BLaER1 (cell line): ENCODE measurements around the gene TYMS.

Experiments used
- H3K27ac ChIP-seq: shearing (Covaris generic); formaldehyde crosslinking; 2 replicates; pipeline ENCODE4 v1.8.1; 2022
- H3K27me3 ChIP-seq: shearing (Covaris generic); formaldehyde crosslinking; 2 replicates; pipeline ENCODE4 v1.8.1; 2022
- H3K36me3 ChIP-seq: shearing (Covaris generic); formaldehyde crosslinking; 2 replicates; pipeline ENCODE4 v1.8.1; 2022
- H3K4me1 ChIP-seq: shearing (Covaris generic); formaldehyde crosslinking; 2 replicates; pipeline ENCODE4 v1.8.1; 2022
- H3K4me2 ChIP-seq: shearing (Covaris generic); formaldehyde crosslinking; 2 replicates; pipeline ENCODE4 v1.8.1; 2022
- H3K4me3 ChIP-seq: shearing (Covaris generic); formaldehyde crosslinking; 2 replicates; pipeline ENCODE4 v1.8.1; 2022
- H3K9ac ChIP-seq: shearing (Covaris generic); formaldehyde crosslinking; 2 replicates; pipeline ENCODE4 v1.8.1; 2022
- H3K9me3 ChIP-seq: shearing (Covaris generic); formaldehyde crosslinking; 2 replicates; pipeline ENCODE4 v1.8.1; 2022
- H4K20me1 ChIP-seq: shearing (Covaris generic); formaldehyde crosslinking; 2 replicates; pipeline ENCODE4 v1.8.1; 2022
- Cebpa-rat ChIP-seq: shearing (Covaris generic); IDR thresholded peaks from 2 replicates; pipeline ENCODE4 v1.8.1; 2022

TYMS gene

GRCh38 chr18:621291-622043 lies 36.0 kb upstream of the TYMS start:
- no peaks in the 10 kb centered on the region for H4K20me1 ChIP-seq
- no peaks in the 10 kb centered on the region for H3K36me3 ChIP-seq
- TF ChIP-seq Cebpa-rat, result no peak

GRCh38 chr18:622289-622688 lies 35.2 kb upstream of the TYMS start:
- Histone ChIP-seq H3K27me3 (no peaks in the 10 kb centered on the region), H4K20me1 (no peaks in the 10 kb centered on the region), H3K36me3 (no peaks in the 10 kb centered on the region), H3K9ac (no peak overlapping the region), H3K27ac (no peak overlapping the region), H3K9me3 (no peaks in the 10 kb centered on the region), H3K4me2 (no peak overlapping the region), H3K4me3 (no peak overlapping the region), H3K4me1 (peaks cover 5% of the 10 kb centered on the region; the same call in 1 of the 2 replicates)
- no peak for TF ChIP-seq Cebpa-rat

More at GRCh38 chr18:621291-622043, 36.0 kb upstream of the TYMS start:
- no peak overlapping the region for H3K4me2 ChIP-seq
- H3K4me3 ChIP-seq, result no peak overlapping the region
- no peaks in the 10 kb centered on the region for H3K9me3 ChIP-seq
- H3K4me1 ChIP-seq, result peaks cover 5% of the 10 kb centered on the region; the same call in 1 of the 2 replicates
- no peak overlapping the region for H3K9ac ChIP-seq
- no peaks in the 10 kb centered on the region for H3K27me3 ChIP-seq
- no peak overlapping the region for H3K27ac ChIP-seq

GRCh38 chr18:623761-624620 lies 33.5 kb upstream of the TYMS start:
- Histone ChIP-seq H3K9me3 (no peaks in the 10 kb centered on the region), H3K27ac (no peak overlapping the region), H3K4me2 (no peak overlapping the region), H4K20me1 (no peaks in the 10 kb centered on the region), H3K36me3 (no peaks in the 10 kb centered on the region), H3K4me1 (peaks cover 5% of the 10 kb centered on the region; the same call in 1 of the 2 replicates), H3K27me3 (no peaks in the 10 kb centered on the region), H3K4me3 (no peak overlapping the region), H3K9ac (no peak overlapping the region)
- TF ChIP-seq Cebpa-rat, result no peak

- Histone ChIP-seq H3K4me3 (no peak overlapping the region), H4K20me1 (no peaks in the 10 kb centered on the region), H3K27ac (no peak overlapping the region), H3K36me3 (no peaks in the 10 kb centered on the region), H3K9me3 (no peaks in the 10 kb centered on the region), H3K4me2 (no peak overlapping the region), H3K4me1 (no peaks in the 10 kb centered on the region), H3K27me3 (no peaks in the 10 kb centered on the region), H3K9ac (no peak overlapping the region)
- TF ChIP-seq Cebpa-rat, result no peak
These were observed 30.2 kb upstream of the TYMS start for GRCh38 chr18:627231-627630.

GRCh38 chr18:629269-630150 lies 27.9 kb upstream of the TYMS start:
- Histone ChIP-seq H3K27me3 (no peaks in the 10 kb centered on the region), H4K20me1 (no peaks in the 10 kb centered on the region), H3K4me1 (no peaks in the 10 kb centered on the region), H3K9ac (no peak overlapping the region), H3K9me3 (no peaks in the 10 kb centered on the region), H3K36me3 (no peaks in the 10 kb centered on the region), H3K4me2 (no peak overlapping the region), H3K27ac (no peak overlapping the region), H3K4me3 (no peak overlapping the region)
- no peak for TF ChIP-seq Cebpa-rat

- no peak overlapping the region for H3K9ac ChIP-seq
- H3K27ac ChIP-seq, result no peak overlapping the region
- no peaks in the 10 kb centered on the region for H4K20me1 ChIP-seq
- TF ChIP-seq Cebpa-rat, result no peak
- no peaks in the 10 kb centered on the region for H3K9me3 ChIP-seq
- no peak overlapping the region for H3K4me3 ChIP-seq
- H3K4me2 ChIP-seq, result no peak overlapping the region
- no peaks in the 10 kb centered on the region for H3K36me3 ChIP-seq
- no peaks in the 10 kb centered on the region for H3K4me1 ChIP-seq
- H3K27me3 ChIP-seq, result no peaks in the 10 kb centered on the region
These were observed 25.9 kb upstream of the TYMS start for GRCh38 chr18:631560-631959.

GRCh38 chr18:634551-635045 lies 22.9 kb upstream of the TYMS start:
- Histone ChIP-seq H4K20me1 (no peaks in the 10 kb centered on the region), H3K27ac (no peak overlapping the region), H3K9ac (no peak overlapping the region), H3K4me1 (no peaks in the 10 kb centered on the region), H3K4me3 (no peak overlapping the region), H3K9me3 (no peaks in the 10 kb centered on the region), H3K4me2 (no peak overlapping the region), H3K27me3 (no peaks in the 10 kb centered on the region), H3K36me3 (no peaks in the 10 kb centered on the region)
- no peak for TF ChIP-seq Cebpa-rat

- no peak for TF ChIP-seq Cebpa-rat
- Histone ChIP-seq H4K20me1 (no peaks in the 10 kb centered on the region), H3K4me2 (no peak overlapping the region), H3K27me3 (no peaks in the 10 kb centered on the region), H3K36me3 (no peaks in the 10 kb centered on the region), H3K4me3 (no peak overlapping the region), H3K4me1 (no peaks in the 10 kb centered on the region), H3K27ac (no peak overlapping the region), H3K9me3 (no peaks in the 10 kb centered on the region), H3K9ac (no peak overlapping the region)
These were observed 22.3 kb upstream of the TYMS start for GRCh38 chr18:635171-635570.

- H3K27me3 ChIP-seq, result no peaks in the 10 kb centered on the region
- H3K9ac ChIP-seq, result no peak overlapping the region
- no peaks in the 10 kb centered on the region for H3K9me3 ChIP-seq
- no peak for TF ChIP-seq Cebpa-rat
- H4K20me1 ChIP-seq, result no peaks in the 10 kb centered on the region
- H3K4me1 ChIP-seq, result peaks cover 30% of the 10 kb centered on the region
- no peak overlapping the region for H3K4me3 ChIP-seq
- H3K27ac ChIP-seq, result no peak overlapping the region
- H3K4me2 ChIP-seq, result no peak overlapping the region
- H3K36me3 ChIP-seq, result no peaks in the 10 kb centered on the region
These were observed 16.2 kb upstream of the TYMS start for GRCh38 chr18:641224-641623.
